Left renal cortex interstitium (tissue), 4 donors: ENCODE measurements around the gene DNAJB13. TPM values are rescaled to one million over a fixed set of nuclear protein-coding genes. Genes with fewer than 3 reads are reported as not detected.
"Not testable (repeated sequence)": the region's sequence is repeated elsewhere in the genome, so short reads cannot be mapped to it uniquely, and the experiment has no call there.

Source experiments
- DNase-seq, 4 donors: peaks; one replicate each; pipeline ENCODE4 v3.0.0-alpha.2; 2013; ENCODE audit warnings: low read depth in 4 of 4, low spot score in 2 of 4, missing footprints in 1 of 4
- polyA plus RNA-seq, 4 donors: library from polyadenylated mRNA; unstranded; fragments of 120-200 nt; gene quantifications; one replicate each; pipeline ENCODE4 v1.2.1, GENCODE V29; 2013; ENCODE audit not compliant: insufficient read length in 4 of 4

DNAJB13 gene
- polyA plus RNA-seq, result 1 to 10 TPM; 2.2 to 7.0 (median 4.2) TPM

- peak in 1 of 4 donors; percentile 57 for DNase-seq
These were observed at the start of gene DNAJB13 for GRCh38 chr11:73950869-73951710. Gene DNAJB13 (plus strand): TSS chr11:73951026. CDS start chr11:73951070, 44 bp downstream.

GRCh38 chr11:73902303-73902702 lies 48.5 kb upstream of the DNAJB13 start:
- DNase-seq, result no peak

GRCh38 chr11:73907191-73907590 lies 43.6 kb upstream of the DNAJB13 start:
- no peak for DNase-seq

GRCh38 chr11:73912026-73912425 lies 38.8 kb upstream of the DNAJB13 start:
- DNase-seq, result no peak

GRCh38 chr11:73913472-73913871 lies 37.4 kb upstream of the DNAJB13 start:
- no peak for DNase-seq

GRCh38 chr11:73914284-73914683 lies 36.5 kb upstream of the DNAJB13 start:
- DNase-seq, result no peak

GRCh38 chr11:73916435-73916834 lies 34.4 kb upstream of the DNAJB13 start:
- no peak for DNase-seq

- no peak for DNase-seq
These were observed 29.6 kb upstream of the DNAJB13 start for GRCh38 chr11:73921180-73921579.

GRCh38 chr11:73929388-73929787 lies 21.4 kb upstream of the DNAJB13 start:
- DNase-seq, result no peak

- DNase-seq, result peak in 1 of 4 donors; percentile 23
These were observed 19.7 kb upstream of the DNAJB13 start for GRCh38 chr11:73931039-73931645.

- no peak for DNase-seq
These were observed 18.9 kb upstream of the DNAJB13 start for GRCh38 chr11:73931951-73932350.

- no peak for DNase-seq
These were observed 18.0 kb upstream of the DNAJB13 start for GRCh38 chr11:73932781-73933180.

GRCh38 chr11:73936047-73936446 lies 14.8 kb upstream of the DNAJB13 start:
- DNase-seq, result not testable (repeated sequence)

GRCh38 chr11:73939096-73939495 lies 11.7 kb upstream of the DNAJB13 start:
- no peak for DNase-seq

GRCh38 chr11:73940801-73941570 lies 9.8 kb upstream of the DNAJB13 start:
- DNase-seq, result no peak

- no peak for DNase-seq
These were observed 8.8 kb upstream of the DNAJB13 start for GRCh38 chr11:73942010-73942409.

- no peak for DNase-seq
These were observed 6.7 kb upstream of the DNAJB13 start for GRCh38 chr11:73944085-73944484.

GRCh38 chr11:73944901-73945300 lies 5.9 kb upstream of the DNAJB13 start:
- DNase-seq, result no peak

- no peak for DNase-seq
These were observed 5.4 kb upstream of the DNAJB13 start for GRCh38 chr11:73945396-73945795.

- no peak for DNase-seq
These were observed 3.9 kb upstream of the DNAJB13 start for GRCh38 chr11:73946798-73947458.

- no peak for DNase-seq
These were observed 1.6 kb upstream of the DNAJB13 start for GRCh38 chr11:73949246-73949645.
